HTR-8/SVneo (cell line): ENCODE results near the gene PTPRD.
"Not testable (repeated sequence)": the region's sequence is repeated elsewhere in the genome, so short reads cannot be mapped to it uniquely, and the experiment has no call there.

Source experiments
- DNase-seq: peaks from one replicate; pipeline ENCODE4 v3.0.0; 2011; ENCODE audit warnings: low spot score, mixed read lengths; ENCODE audit not compliant: insufficient read length
- FAIRE-seq: peaks from 2 replicates; lab custom pipeline; 2011; peaks lifted over from hg19 to GRCh38; lab: Jason Lieb, UNC

PTPRD gene

DNA sequence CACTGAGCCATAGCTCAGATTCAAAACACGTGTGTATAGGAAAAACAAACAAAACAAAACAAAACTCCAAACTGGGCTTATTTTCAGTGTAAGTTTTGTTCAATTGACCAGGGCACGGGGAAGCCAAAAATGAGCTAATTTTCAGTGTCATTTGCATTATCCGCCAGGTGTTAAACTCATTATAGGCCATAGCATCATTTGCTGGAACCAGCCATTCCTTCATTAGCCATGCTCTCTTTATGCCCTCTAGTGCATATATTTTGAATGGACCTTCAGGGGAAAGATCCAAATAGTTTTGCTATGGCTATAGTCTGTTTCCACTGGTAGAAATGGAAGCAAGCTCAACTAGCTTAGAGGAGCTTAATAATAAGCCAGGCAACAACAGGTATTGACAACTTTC, 1608.0 kb downstream of the PTPRD start:
- no peak for DNase-seq
- no peak for FAIRE-seq

DNA sequence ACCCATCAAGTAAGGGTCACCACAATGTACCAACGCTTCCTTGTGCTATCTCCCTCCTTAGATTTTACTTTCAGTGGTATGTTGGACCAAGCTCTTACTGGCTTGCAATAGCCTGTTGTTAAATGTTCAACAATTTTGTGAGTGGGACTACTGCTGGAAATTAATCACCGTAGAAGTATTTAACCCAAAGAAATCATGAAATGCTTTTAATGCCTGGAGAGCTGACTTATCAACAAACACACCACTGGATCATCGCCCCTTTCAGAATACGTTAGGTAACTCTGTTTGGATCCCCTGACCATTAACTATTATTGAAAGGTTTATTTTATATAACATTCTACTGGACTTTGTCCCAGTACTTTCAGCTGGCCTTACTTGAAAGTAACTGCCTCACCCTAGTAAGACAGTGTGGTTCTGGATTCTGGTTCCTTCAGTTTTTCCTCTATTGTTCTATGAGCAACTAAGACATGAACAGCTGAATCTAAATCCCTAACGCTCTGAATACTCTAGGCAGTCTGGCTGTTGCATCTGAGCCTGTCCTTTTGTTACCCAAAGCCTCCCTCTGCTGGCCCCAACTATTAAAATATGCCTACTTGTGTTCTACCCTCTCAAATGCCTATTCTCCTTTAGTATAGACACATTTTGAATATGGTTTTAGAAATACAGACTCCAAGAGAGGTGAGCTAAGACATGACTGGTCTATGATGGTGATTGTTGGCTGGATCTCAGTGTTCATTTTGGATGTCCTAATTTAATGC, 1609.8 kb downstream of the PTPRD start:
- FAIRE-seq (no peak), DNase-seq (no peak)

DNA sequence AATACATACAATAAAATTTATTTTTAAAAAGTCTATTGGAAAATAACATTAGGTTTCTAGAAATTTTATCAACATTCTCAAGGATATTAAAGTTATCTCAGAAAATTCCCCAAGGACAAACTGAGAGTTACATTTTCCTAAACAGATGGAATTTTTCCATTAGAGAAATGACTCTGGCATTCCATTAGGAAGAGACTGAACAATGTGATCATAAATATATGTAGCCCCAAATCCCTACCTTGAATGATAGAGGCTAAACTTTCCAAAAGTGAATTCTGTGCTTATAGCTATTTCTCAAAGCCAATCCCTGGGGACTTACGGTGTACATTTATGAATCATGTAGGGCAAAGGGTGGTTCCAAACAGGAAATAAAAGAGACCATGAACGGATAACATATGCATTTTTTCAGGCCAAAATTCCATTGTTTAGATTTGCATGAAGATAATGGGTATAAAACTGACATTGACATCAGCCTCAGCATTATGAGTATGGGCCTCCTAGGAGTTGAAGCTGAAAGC, 1632.2 kb downstream of the PTPRD start:
- FAIRE-seq (no peak), DNase-seq (no peak)

DNA sequence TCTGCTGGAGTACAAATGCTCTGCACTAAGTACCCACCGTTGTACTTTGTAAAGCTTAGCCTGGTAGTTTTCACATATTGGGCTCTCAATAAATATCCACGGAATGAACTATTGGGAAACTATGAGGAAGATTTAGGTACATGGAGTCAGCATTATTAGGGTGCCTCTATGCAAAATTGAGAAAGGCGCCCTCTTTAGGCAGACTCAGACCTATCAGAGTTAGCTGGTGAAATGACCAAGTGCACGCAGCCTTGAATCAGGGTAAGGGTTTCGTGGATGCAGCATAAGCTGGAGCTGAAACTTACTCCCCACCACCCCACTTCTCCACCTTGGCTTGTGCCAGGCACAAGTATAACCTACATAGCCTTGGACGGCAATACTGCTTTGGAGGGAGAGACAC, 1634.5 kb downstream of the PTPRD start:
- FAIRE-seq (no peak), DNase-seq (no peak)

DNA sequence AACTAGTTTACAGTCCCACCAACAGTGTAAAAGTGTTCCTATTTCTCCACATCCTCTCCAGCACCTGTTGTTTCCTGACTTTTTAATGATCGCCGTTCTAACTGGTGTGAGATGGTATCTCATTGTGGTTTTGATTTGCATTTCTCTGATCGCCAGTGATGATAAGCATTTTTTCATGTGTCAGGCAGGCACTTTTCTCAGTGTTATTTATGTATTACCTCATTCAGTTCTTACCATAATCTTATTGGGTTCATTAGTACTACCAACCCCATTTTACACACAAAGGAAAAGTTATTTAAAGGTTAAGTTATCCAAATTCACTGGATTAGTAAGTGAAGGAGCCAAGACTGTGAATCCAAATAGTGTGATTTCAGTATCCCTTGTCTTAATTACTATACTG, 1644.5 kb downstream of the PTPRD start:
- not testable (repeated sequence) for FAIRE-seq, DNase-seq

DNA sequence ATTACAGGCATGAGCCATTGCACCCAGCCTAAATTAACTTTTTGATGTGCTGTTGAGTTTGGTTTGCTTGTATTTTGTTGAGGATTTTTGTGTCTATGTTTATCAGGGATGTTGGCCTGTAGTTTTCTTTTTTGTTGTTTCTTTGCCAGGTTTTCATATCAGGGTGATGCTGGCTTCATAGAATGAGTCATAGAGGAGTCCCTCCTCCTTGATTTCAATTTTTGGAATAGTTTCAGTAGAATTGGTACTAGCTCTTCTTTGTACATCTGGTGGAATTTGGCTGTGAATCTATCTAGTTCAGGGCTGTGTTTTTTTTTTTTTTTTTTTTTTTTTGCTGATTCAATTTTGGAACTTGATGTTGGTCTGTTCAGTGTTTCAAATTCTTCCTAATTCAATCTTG, 1648.9 kb downstream of the PTPRD start:
- DNase-seq = no peak

DNA sequence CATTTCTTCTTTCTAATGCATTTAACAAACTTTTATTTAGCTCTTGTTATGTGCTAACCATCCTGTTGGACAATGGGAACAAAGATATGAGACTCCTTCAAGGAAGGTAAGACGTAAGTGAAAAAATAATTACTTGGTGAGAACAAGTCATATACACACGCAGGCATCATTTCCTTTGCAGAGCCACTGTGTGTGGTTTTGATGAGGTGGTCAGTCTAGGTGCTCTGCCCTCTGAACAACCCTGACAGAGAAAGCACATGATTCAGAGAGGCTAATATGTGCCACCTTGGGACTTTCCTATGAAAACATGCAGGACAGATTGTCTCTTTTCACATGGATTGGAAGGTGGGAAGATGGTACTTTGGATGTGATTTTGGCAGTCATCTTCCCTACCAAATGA, 1650.7 kb downstream of the PTPRD start:
- FAIRE-seq (no peak), DNase-seq (no peak)

More for the DNA sequence above, 1648.9 kb downstream of the PTPRD start:
- FAIRE-seq = no peak

DNA sequence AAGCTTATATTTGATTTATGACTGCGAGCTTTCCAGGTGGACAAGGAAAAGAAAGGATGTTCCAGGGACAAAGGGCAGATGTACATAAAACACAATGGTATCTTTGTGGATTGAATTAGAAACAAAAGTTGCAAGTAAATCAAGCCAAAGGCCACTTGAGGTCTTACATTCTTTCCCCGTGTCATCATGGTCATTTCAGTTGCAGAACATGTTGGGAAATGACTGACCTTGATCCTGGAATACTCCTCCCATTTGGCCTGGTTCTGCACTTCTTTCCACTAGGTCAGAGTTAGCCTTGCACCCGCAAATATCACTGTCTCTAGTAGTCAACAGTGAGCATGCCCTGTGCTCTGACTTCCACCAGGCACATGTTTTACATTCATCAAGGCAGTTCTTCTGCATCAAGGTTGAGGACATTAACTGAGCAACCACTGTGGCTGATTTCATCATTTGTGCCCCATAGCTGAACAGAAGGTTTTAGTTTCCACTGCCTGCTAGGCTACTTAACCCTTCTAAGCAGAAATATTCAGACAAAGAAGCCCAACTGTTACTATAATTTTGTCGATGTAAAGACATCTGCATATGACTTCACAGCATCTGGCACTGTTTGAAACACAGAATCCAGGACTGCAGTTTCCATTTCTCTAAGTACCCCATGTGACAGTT, 1651.5 kb downstream of the PTPRD start:
- FAIRE-seq = no peak
- DNase-seq = no peak

DNA sequence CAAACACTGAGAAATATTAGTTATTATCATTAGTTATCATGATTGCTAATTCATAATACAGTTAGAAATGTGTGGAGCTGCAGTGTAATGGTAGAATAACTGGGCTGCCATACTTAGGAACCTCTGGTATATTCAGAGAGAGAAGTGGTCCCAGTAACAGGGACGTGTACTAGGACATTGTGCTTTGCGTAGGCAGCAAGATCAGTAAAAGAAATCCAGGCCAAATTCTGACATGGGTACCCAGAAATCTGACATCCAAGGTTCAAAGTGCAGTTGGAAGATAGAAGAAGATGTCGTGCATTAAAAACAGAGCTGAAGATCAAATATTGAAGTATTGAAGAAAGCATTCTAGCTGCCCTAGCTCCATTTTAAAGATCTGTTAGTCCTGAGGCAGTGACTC, 1652.5 kb downstream of the PTPRD start:
- no peak for FAIRE-seq
- DNase-seq = no peak

DNA sequence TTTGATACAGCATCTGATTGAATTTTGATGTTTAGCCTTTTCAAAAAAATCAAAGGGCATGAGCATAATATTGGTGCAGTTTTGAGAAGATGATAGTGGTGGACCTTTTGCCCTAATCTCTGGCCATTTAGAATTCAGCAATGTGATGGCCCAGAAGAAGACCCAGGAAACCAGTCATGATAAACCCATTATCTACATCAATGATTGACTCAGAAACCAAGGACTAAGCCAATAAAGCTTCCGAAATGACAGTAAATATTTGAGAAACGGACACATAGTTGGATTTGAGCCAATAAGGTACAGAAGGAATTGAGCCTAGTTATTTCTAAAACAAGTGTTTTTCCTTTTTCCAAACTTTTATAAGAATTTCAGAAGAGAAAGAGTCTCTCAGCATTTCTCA, 1654.4 kb downstream of the PTPRD start:
- FAIRE-seq = no peak
- DNase-seq = no peak

DNA sequence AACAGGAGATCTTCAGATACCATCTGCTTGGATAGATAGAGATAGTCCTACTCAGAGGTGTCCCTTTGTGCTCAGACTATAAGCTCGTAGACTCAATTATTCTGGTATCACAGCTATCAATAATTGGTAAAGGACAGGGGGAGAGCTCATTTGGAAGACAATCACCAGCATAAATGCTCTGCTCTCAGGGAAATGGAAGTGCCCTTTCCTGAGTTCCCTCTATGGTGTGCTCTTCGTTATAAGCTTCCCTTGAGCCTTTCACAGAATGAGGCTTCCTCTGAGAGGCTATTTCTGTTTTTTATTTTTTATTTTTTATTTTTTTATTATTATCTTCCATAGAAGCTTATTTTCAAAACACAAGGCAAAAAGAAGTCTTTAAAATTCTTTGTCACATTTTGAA, 1657.5 kb downstream of the PTPRD start:
- FAIRE-seq = no peak

DNA sequence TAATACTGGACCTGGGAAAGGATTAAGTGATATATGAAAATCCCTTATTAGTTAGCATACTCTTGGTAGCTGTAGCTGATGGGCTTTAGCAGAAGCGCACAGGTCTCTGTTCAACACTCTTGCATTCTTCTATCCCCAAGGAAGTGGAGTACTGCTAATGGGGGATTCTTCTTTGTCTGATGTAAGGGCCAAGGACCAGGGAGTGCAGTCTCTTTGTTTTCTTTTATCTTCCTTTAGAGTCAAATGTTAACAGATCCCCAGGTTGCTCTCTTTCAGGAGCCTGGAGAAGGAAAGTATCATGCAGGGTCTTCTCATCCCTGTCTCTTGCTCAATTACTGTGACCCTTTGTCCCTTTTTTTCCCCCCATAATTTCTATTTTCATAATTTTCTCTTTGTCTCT, 1666.3 kb downstream of the PTPRD start:
- DNase-seq (no peak), FAIRE-seq (no peak)

More for the DNA sequence above, 1657.5 kb downstream of the PTPRD start:
- DNase-seq = no peak

DNA sequence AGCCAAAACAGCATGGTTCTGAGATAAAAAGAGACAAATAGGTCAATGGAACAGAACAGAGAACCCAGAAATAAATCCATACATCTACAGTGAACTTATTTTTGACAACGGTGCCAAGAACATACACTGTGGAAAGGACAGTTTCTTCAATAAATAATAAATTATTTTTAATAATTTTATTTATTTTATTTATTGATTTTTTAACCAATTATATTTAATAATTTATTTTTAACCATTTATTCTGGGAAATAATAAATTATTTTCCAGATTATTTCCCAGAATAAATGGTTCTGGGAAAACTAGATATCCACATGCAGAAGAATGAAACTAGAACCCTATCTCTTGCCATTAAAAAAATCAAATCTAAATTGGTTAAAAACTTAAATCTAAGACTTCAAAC, 1669.4 kb downstream of the PTPRD start:
- FAIRE-seq = no peak

DNA sequence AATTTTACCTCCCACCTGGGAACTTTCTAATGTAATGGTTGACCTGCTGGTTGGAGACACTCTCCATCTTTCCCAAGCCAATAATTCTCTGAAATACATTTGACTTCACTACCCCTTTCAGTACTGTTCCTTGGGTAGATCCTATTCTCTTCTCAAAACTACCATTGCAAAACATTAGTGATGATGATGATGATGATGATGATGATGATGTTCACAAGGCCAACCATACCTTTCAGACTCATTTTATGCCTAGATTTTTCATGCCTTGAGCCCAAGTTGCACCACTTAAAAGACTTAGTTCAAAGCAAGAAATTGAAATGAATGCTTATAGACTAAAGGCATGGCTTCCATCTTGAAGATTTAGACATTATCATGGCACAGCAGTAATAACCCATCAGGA, 1672.2 kb downstream of the PTPRD start:
- no peak for FAIRE-seq
- no peak for DNase-seq

More for the DNA sequence above, 1669.4 kb downstream of the PTPRD start:
- DNase-seq = no peak

DNA sequence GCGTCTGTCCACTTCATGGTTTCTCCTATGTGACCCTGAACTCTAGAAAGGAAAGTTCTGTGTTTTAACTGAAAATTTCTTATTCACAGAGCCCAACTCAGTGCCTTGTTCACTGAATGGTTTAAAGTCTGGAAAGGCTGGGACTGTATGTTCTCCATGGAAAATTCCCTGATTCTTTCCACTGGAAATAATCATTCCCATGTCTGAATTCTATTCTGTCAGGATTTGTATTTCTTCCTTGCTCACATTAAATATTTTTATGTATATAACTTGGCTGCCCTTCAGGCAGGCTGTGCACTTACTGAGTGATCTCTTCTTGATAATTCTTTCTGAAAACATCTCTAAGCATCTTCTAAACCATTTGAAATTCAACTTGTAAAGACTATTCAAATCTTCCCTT, 1686.3 kb downstream of the PTPRD start:
- DNase-seq (no peak), FAIRE-seq (no peak)

DNA sequence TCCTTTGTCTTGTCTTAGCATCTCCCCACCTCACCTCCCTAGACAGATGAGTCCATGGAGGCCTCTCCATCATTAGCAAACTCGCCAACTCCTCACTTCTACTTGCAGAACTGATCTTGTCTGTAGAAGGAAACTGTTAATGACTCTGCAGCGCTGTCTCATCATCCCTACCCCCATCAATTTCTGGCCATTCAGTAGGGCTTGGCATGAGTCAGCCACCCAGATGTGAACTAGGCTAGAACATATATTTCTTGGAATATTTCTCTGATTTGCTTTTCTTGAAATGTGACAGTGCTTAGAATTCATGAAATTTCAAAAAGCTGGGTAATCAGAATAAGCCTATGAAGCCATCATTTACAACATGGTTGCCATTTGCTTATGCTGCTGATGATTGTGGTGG, 1688.2 kb downstream of the PTPRD start:
- DNase-seq = no peak
- no peak for FAIRE-seq

DNA sequence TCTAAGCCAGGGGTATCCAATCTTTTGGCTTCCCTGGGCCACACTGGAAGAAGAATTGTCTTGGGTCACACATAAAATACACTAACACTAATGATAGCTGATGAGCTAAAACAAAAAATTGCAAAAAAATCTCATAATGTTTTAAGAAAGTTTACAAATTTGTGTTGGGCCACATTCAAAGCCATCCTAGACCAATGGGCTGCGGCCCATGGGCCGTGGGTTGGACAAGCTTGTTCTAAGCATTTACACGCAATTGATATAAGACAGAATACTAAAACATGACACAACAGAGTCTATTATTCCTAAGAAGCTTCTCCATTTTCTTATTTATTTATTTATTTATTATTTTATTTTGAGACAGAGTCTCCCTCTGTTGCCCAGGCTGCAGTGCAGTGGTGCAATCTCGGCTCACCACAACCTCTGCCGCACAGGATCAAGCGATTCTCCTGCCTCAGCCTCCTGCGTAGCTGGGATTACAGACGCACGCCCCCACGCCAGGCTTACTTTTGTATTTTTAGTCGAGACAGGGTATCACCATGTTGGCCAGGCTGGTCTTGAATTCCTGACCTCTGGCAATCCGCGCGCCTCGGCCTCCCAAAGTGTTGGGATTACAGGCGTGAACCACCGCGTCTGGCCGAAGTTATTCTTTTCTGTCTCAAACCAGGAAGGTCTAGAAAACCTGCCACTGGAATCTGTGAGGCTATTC, 1692.2 kb downstream of the PTPRD start:
- DNase-seq, FAIRE-seq: not testable (repeated sequence)

DNA sequence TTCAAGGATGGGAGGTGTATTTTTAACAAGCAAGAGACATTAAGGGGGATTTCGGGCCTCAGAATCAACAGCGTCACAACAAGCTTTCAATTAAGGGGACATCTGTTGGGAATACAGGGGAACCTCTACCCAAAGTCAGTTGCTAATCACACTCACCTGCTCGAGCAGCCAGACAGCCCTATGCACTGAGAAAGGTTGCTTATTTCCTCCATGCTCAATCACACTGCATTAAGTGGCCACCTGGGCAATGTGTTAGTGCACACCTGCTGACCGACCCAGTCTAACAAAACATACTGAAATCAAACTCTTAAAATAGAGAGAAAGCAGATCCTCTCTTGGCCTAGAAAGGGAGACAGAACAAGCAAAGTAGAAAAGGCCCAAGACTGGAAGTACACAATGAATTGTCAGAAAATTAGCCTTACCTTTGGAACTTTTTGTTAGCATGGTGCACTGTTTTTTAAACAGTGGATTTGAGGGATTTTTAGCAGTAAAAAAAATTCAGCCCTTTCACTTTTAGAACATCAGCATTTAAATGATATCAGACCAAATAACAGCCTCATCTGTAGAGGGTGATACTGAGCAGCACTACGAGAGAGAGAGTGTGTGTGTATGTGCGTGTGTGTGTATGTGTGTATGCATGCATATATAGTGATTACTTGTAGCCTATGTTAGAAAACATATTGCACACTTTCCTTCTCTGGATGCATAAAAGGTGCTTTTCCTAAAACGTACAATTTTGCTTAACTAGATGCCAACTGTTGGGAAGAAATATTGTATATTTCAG, 1694.7 kb downstream of the PTPRD start:
- no peak for DNase-seq
- FAIRE-seq = no peak

DNA sequence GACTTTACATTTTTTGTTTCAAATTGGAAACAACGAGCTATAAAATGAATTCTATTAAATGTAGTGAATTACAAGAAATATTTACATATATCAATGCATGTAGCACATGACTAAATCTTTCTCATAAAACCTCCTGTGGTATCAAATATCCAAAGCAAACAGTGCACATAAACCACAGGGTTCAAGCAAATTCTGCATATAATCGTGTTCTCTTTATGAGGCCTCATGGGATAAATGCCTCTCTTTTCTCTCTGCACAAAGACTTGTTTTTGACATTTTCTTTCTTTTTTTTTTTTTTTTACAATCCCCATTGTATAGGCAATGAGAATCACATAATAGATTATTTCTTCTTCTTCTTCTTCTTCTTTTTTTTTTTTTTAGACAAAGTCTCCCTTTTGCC, 1696.0 kb downstream of the PTPRD start:
- DNase-seq (no peak), FAIRE-seq (no peak)

DNA sequence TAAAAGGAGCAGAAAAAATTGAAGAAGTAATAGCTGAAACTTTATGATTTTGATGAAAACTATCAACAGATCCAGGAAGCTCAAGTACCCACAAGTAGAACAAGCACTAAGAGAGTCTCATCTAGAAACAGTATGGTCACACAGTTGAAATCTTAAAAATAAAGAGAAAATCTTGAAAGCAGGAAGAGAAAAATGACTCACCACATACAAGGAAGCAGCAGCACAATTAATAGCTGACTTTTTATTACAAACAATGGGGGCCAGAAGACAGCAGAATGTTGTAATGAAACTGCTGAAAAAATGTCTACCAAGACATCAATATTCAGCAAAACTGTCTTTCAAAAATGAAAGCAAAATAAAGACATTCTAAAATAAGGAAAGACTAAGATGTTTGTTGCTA, 1704.9 kb downstream of the PTPRD start:
- FAIRE-seq (no peak), DNase-seq (no peak)
